ENCODE data around the gene MPP3. TPM values are rescaled to one million over a fixed set of nuclear protein-coding genes. Genes with fewer than 3 reads are reported as not detected.

The MPP3 gene
- total RNA-seq, 1 experiment from 2014 or later = 24.5 TPM

DNA sequence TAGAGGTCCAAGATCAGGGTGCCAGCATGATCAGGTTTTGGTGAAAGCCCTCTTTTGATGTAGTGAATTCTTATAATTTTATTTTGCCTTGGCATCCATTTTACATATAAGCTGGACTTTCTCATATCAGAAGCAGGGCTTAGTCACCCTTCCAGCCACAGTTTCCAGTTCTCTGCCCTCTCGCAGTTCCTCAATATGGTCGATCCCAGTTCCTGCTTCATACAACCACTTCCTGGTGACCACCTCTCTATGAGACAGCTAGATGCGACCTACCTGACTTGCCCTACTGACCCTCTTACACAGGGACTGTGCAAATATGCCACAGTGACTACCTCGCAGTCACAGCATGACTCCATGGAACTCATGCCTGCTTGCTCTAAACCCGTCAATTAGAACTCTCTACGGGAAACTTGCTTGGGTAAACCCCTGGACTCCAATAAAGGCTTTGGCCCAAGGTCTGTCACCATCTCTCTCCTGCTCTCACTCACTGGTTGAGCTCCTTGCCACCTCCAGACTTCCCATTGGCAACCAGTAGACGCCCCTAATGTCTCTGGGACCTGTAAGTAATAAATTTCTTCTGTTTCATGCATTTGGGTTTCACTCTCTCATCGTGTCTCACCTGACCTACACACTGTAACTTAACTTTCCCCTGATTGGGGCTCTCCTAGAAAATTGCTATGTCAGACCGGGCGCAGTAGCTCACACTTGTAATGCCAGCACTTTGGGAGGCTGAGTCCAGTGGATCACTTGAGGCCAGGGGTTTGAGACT, 35.5 kb upstream of the MPP3 start:
- ChIA-PET POLR2A (no interaction called here), CTCF (interaction anchor here (1.7 to 2.8 kb wide), 2 partner anchors 10 to 12 kb away, joined by 7 to 16 read pairs; no protein-coding TSS in a partner anchor)
- no TSS peak for BruUV-seq (replicated peaks)
- Mint-ChIP-seq H3K9me3 (ENCODE audit: unreplicated experiment) (no peaks in the 10 kb centered on the region), H3K4me1 (ENCODE audit: insufficient read depth, unreplicated experiment) (peaks cover 8% of the 10 kb centered on the region), H3K36me3 (ENCODE audit: insufficient read depth, unreplicated experiment) (no peaks in the 10 kb centered on the region), H3K4me3 (ENCODE audit: unreplicated experiment) (no peak overlapping the region), H3K27ac (ENCODE audit: low read depth, unreplicated experiment) (no peak overlapping the region), H3K27me3 (ENCODE audit: insufficient read depth, unreplicated experiment) (peaks cover 53% of the 10 kb centered on the region)
- intact Hi-C loops (cut with micrococcal nuclease) = no loop called here
- TF ChIP-seq, protein P1, sequence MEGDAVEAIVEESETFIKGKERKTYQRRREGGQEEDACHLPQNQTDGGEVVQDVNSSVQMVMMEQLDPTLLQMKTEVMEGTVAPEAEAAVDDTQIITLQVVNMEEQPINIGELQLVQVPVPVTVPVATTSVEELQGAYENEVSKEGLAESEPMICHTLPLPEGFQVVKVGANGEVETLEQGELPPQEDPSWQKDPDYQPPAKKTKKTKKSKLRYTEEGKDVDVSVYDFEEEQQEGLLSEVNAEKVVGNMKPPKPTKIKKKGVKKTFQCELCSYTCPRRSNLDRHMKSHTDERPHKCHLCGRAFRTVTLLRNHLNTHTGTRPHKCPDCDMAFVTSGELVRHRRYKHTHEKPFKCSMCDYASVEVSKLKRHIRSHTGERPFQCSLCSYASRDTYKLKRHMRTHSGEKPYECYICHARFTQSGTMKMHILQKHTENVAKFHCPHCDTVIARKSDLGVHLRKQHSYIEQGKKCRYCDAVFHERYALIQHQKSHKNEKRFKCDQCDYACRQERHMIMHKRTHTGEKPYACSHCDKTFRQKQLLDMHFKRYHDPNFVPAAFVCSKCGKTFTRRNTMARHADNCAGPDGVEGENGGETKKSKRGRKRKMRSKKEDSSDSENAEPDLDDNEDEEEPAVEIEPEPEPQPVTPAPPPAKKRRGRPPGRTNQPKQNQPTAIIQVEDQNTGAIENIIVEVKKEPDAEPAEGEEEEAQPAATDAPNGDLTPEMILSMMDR (IDR thresholded peaks at IDR 0.05; ENCODE audit: unreplicated experiment) = no peak
- DNase-seq (ENCODE audit: unreplicated experiment) = no peak

DNA sequence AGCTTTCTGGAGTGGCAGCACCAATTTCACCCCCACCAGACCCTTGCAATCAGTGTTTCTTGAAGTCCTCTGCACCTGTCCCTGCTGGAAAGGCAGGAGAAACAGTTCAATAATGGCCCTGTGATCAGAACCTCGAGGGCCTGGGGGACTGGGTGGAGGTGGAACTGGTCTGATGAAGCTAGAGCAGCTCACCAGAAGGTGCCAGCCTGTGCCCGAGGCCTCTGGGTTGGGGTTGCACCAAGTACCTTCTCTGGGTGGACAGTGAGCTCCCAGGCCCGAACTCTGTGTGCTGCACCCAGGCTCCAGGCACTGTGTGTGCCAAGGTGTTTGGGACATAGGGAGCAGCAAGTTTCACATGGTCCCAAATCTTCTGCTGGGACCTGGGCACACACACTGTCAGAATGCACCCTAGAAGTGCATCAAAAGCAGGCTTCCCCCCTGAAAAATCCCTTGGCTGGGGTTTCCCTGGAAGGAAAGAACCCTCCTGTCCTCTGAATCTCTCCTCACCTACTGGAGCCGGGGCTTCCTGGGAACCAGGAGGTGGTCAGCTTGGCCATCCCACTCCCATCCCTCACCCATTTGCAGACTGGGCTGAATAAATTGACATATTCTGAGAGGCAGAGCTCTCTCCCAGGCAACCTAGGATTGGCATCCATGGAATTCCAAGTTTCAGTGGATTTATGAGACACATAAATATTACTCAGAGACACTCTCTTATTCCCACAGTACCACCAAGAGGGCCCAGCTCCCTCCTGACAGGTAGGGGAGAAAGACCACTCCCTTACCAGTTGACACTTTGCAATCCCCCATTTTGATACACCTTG, 31.4 kb upstream of the MPP3 start:
- POLR2A ChIA-PET = interaction anchor here (0.6 kb wide), 2 partner anchors 201 to 730 kb away, joined by 3 read pairs; no protein-coding TSS in a partner anchor

GRCh38 chr17:43861960-43862359, 29.0 kb upstream of the MPP3 start:
- ChIA-PET POLR2A (no interaction called here), CTCF (interaction anchor here (0.7 to 2.1 kb wide), 2 partner anchors 13 to 16 kb away, joined by 3 to 10 read pairs; partner anchors contain the start of gene CD300LG)
- H3K27me3 Mint-ChIP-seq (ENCODE audit: insufficient read depth, unreplicated experiment) = peaks cover 35% of the 10 kb centered on the region
- no peak overlapping the region for H3K27ac Mint-ChIP-seq (ENCODE audit: low read depth, unreplicated experiment)
- H3K36me3 Mint-ChIP-seq (ENCODE audit: insufficient read depth, unreplicated experiment) = peaks cover 6% of the 10 kb centered on the region
- H3K9me3 Mint-ChIP-seq (ENCODE audit: unreplicated experiment) = no peaks in the 10 kb centered on the region
- TF ChIP-seq, protein P1 (IDR thresholded peaks at IDR 0.05; ENCODE audit: unreplicated experiment) = no peak
- no peak for DNase-seq (ENCODE audit: unreplicated experiment)
- no peaks in the 10 kb centered on the region for H3K4me1 Mint-ChIP-seq (ENCODE audit: insufficient read depth, unreplicated experiment)
- H3K4me3 Mint-ChIP-seq (ENCODE audit: unreplicated experiment) = no peak overlapping the region
- no TSS peak for BruUV-seq (replicated peaks)
- intact Hi-C loops (cut with micrococcal nuclease) = no loop called here

More for the DNA sequence above, 31.4 kb upstream of the MPP3 start:
- CTCF ChIA-PET = interaction anchor here (0.6 to 2.3 kb wide), 4 partner anchors 15 to 1919 kb away, joined by 3 to 20 read pairs (median 3); no protein-coding TSS in a partner anchor
- Mint-ChIP-seq H3K4me3 (ENCODE audit: unreplicated experiment) (no peak overlapping the region), H3K27me3 (ENCODE audit: insufficient read depth, unreplicated experiment) (peaks cover 42% of the 10 kb centered on the region), H3K36me3 (ENCODE audit: insufficient read depth, unreplicated experiment) (peaks cover 6% of the 10 kb centered on the region), H3K9me3 (ENCODE audit: unreplicated experiment) (no peaks in the 10 kb centered on the region), H3K27ac (ENCODE audit: low read depth, unreplicated experiment) (no peak overlapping the region), H3K4me1 (ENCODE audit: insufficient read depth, unreplicated experiment) (no peaks in the 10 kb centered on the region)
- TF ChIP-seq, protein P1 (IDR thresholded peaks at IDR 0.05; ENCODE audit: unreplicated experiment) = no peak
- intact Hi-C loops (cut with micrococcal nuclease) = no loop called here
- DNase-seq (ENCODE audit: unreplicated experiment) = no peak
- BruUV-seq (replicated peaks) = no TSS peak

Measured in MCF 10A (cell line).